HL-60 (cell line): ENCODE data around the gene PIGB.
"Not testable (repeated sequence)": the region's sequence is repeated elsewhere in the genome, so short reads cannot be mapped to it uniquely, and the experiment has no call there.

Source experiments
- DNase-seq, 2 experiments: peaks; one replicate each; pipeline ENCODE4 v3.0.0-alpha.2; 2010 to 2020; ENCODE audit warnings: low read depth in 1 of 2, low spot score in 1 of 2
- H3K27ac ChIP-seq: fragments of 250-450 bp; sonication (Bioruptor Pico); replicated peaks from 2 replicates; pipeline ENCODE4 v1.5.1; 2020; ENCODE audit warnings: mild to moderate bottlenecking, moderate library complexity
- H3K27me3 ChIP-seq: fragments of 250-450 bp; sonication (Bioruptor Pico); 2 replicates; pipeline ENCODE4 v1.5.1; 2021; ENCODE audit warnings: mild to moderate bottlenecking, moderate library complexity; ENCODE audit not compliant: insufficient read depth, poor library complexity, severe bottlenecking
- H3K4me3 ChIP-seq: replicated peaks from 2 replicates; pipeline ENCODE4 v1.5.1; 2011; ENCODE audit warnings: mild to moderate bottlenecking, control low read depth, low read length; ENCODE audit not compliant: insufficient read depth
- CTCF ChIP-seq: IDR thresholded peaks from one replicate; pipeline ENCODE4 v1.5.1; 2011; ENCODE audit warnings: low read length, control low read depth, inconsistent platforms; ENCODE audit not compliant: insufficient read depth
- GABPA ChIP-seq: IDR thresholded peaks from 2 replicates; pipeline ENCODE4 v1.6.1; 2012; ENCODE audit warnings: low read depth
- POLR2AphosphoS5 ChIP-seq: IDR thresholded peaks from 2 replicates; pipeline ENCODE4 v1.6.1; 2012; ENCODE audit warnings: low read depth
- REST ChIP-seq: IDR thresholded peaks from 2 replicates; pipeline ENCODE4 v1.6.1; 2012; ENCODE audit warnings: low read depth; ENCODE audit not compliant: insufficient replicate concordance
- SPI1 ChIP-seq: IDR thresholded peaks from 2 replicates; pipeline ENCODE4 v1.6.1; 2012; ENCODE audit warnings: low read depth, mild to moderate bottlenecking, borderline replicate concordance

Gene PIGB

GRCh38 chr15:55283379-55284147, 35.5 kb upstream of the PIGB start:
- Histone ChIP-seq H3K27me3 (no peaks in the 10 kb centered on the region), H3K27ac (peak overlapping the region; percentile 67), H3K4me3 (peak overlapping the region; percentile 18)
- DNase-seq = no peak
- no peak for TF ChIP-seq SPI1
- TF ChIP-seq CTCF = no peak
- TF ChIP-seq POLR2AphosphoS5 = no peak
- no peak for TF ChIP-seq GABPA
- no peak for TF ChIP-seq REST

GRCh38 chr15:55284426-55284825, 34.6 kb upstream of the PIGB start:
- Histone ChIP-seq H3K27ac (peak overlapping the region; percentile 67), H3K27me3 (no peaks in the 10 kb centered on the region), H3K4me3 (no peak overlapping the region; the same call in 1 of the 2 replicates)
- no peak for DNase-seq
- TF ChIP-seq REST = no peak
- no peak for TF ChIP-seq GABPA
- TF ChIP-seq CTCF = no peak
- no peak for TF ChIP-seq SPI1
- TF ChIP-seq POLR2AphosphoS5 = no peak

- not testable (repeated sequence) for DNase-seq, H3K4me3 ChIP-seq, H3K27me3 ChIP-seq
- H3K27ac ChIP-seq = peak overlapping the region; percentile 96
These were observed 32.4 kb upstream of the PIGB start for GRCh38 chr15:55286442-55287189.

GRCh38 chr15:55288006-55288717, 30.9 kb upstream of the PIGB start:
- no peak for DNase-seq
- TF ChIP-seq CTCF (no peak), REST (no peak), GABPA (no peak), POLR2AphosphoS5 (no peak), SPI1 (no peak)
- Histone ChIP-seq H3K4me3 (peak overlapping the region; percentile 70), H3K27me3 (no peaks in the 10 kb centered on the region), H3K27ac (peak overlapping the region; percentile 96)
